Posterior cingulate gyrus (tissue), 11 donors: Measurements from ENCODE around the gene RAB3D.

ENCODE experiments used
- DNase-seq, 10 donors: peaks; one replicate each; pipeline versions ENCODE4 v3.0.0 to v3.0.0-alpha.2; 2020 to 2021; ENCODE audit warnings: mixed read lengths in 3 of 10
- intact Hi-C: fragments of 100-400 bp; cut with DNase I; formaldehyde crosslinking; loops from one replicate; pipeline ENCODE4 v1.15.1; 2023

Gene RAB3D

GRCh38 chr19:11273989-11274388 lies 65.5 kb downstream of the RAB3D start:
- no peak for DNase-seq
- intact Hi-C loops, result no loop called here

DNA sequence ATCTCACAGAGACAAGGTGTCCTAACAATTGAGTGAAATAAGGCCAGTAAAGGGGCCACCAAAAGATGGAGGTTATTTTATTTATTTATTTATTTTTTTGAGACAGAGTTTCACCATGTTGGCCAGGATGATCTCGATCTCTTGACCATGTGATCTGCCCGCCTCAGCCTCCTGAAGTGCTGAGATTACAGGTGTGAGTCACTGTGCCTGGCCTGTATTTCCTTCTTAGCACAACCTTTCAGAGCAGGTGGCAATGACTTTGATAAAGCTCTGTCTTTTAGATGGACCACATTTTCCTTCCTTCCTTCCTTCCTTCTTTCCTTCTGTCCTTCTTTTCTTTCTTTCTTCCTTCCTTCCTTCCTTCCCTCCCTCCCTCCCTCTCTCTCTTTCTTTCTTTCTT lies 66.2 kb downstream of the RAB3D start:
- intact Hi-C loops, result no loop called here
- no peak for DNase-seq
